GM12891 (cell line): Measurements from ENCODE around the gene TEAD1.

ENCODE experiments used
- POLR2A ChIP-seq: IDR thresholded peaks from 2 replicates; pipeline ENCODE4 v1.6.1; 2011; ENCODE audit warnings: low read depth, low read length, control low read depth
- POLR2AphosphoS5 ChIP-seq: IDR thresholded peaks from 2 replicates; pipeline ENCODE4 v1.6.1; 2011; ENCODE audit warnings: low read depth, low read length, control low read depth
- TAF1 ChIP-seq: IDR thresholded peaks from 2 replicates; pipeline ENCODE4 v1.6.1; 2011; ENCODE audit warnings: low read depth, low read length, control low read depth

GRCh38 chr11:12624595-12624994 is 49.6 kb upstream of the TEAD1 start:
- TF ChIP-seq POLR2AphosphoS5 (no peak), TAF1 (no peak), POLR2A (no peak)
